Colonic mucosa (tissue), 4 donors: Measurements from ENCODE around the gene VAMP2. TPM values are rescaled to one million over a fixed set of nuclear protein-coding genes. Genes with fewer than 3 reads are reported as not detected.
"Not testable (repeated sequence)": the region's sequence is repeated elsewhere in the genome, so short reads cannot be mapped to it uniquely, and the experiment has no call there.

Source experiments
- DNase-seq: peaks from one replicate; pipeline ENCODE4 v3.0.0-alpha.2; 2020
- H3K27ac ChIP-seq: fragments of 200-600 bp; one replicate; pipeline ENCODE4 v1.8.0; 2021
- H3K27me3 ChIP-seq: fragments of 200-600 bp; one replicate; pipeline ENCODE4 v1.8.0; 2021
- H3K36me3 ChIP-seq: fragments of 200-600 bp; one replicate; pipeline ENCODE4 v1.8.0; 2021
- H3K4me1 ChIP-seq: fragments of 200-600 bp; one replicate; pipeline ENCODE4 v1.8.0; 2021; ENCODE audit warnings: mild to moderate bottlenecking
- H3K4me3 ChIP-seq: fragments of 200-600 bp; one replicate; pipeline ENCODE4 v1.8.0; 2021
- H3K9ac ChIP-seq, 2 donors: one replicate each; pipeline ENCODE4 v1.7.0; 2013; ENCODE audit warnings: control low read depth in 2 of 2, low read depth in 2 of 2, low read length in 2 of 2
- H3K9me3 ChIP-seq: fragments of 200-600 bp; one replicate; pipeline ENCODE4 v1.8.0; 2021
- CTCF ChIP-seq: fragments of 200-600 bp; IDR thresholded peaks from one replicate; pipeline ENCODE4 v1.8.0; 2022; ENCODE audit warnings: antibody characterized with exemption, mild to moderate bottlenecking
- intact Hi-C: fragments of 100-400 bp; cut with DNase I; formaldehyde crosslinking; loops from one replicate; pipeline ENCODE4 v1.14.1; 2022
- total RNA-seq, 2 donors: library from RNA; stranded (reverse); fragmentation: NEBNext Ultra II Directional in 1 of 2; extraction: Animal tissue kit (Norgen Biotek cat#: 25700) in 1 of 2; gene quantifications; one replicate each; pipeline ENCODE4 v1.2.1, GENCODE V29; 2021
- donor health status: healthy.
- donor health status: DM: no; HTN: no; CAD: no.
- donor health status: DM: no; HTN: no; CAD: no.

Gene VAMP2
- total RNA-seq, 2 donors from 2014 or later: 34.0 to 38.8 TPM

GRCh38 chr17:8173056-8173870 lies 10.5 kb upstream of the VAMP2 start:
- no peaks in the 10 kb centered on the region for H3K36me3 ChIP-seq
- H3K9me3 ChIP-seq: no peaks in the 10 kb centered on the region
- TF ChIP-seq CTCF: no peak
- H3K27ac ChIP-seq: peak overlapping the region; percentile 82
- peak; percentile 85 for DNase-seq
- H3K27me3 ChIP-seq: no peaks in the 10 kb centered on the region
- H3K9ac ChIP-seq: peak overlapping the region; percentile 48 to 78
- peaks cover 6% of the 10 kb centered on the region for H3K4me1 ChIP-seq
- intact Hi-C loops: no loop called here
- H3K4me3 ChIP-seq: peak overlapping the region; percentile 27

- H3K36me3 ChIP-seq, H3K4me3 ChIP-seq, H3K27me3 ChIP-seq, DNase-seq, H3K4me1 ChIP-seq, H3K9ac ChIP-seq, H3K9me3 ChIP-seq, H3K27ac ChIP-seq, intact Hi-C loops: not testable (repeated sequence)
Measured at GRCh38 chr17:8170186-8170585, 7.4 kb upstream of the VAMP2 start.

GRCh38 chr17:8167526-8167925 lies 4.8 kb upstream of the VAMP2 start:
- H3K36me3 ChIP-seq: no peaks in the 10 kb centered on the region
- H3K9me3 ChIP-seq: no peaks in the 10 kb centered on the region
- H3K9ac ChIP-seq: no peak overlapping the region
- no peak for TF ChIP-seq CTCF
- H3K4me1 ChIP-seq: peaks cover 11% of the 10 kb centered on the region
- intact Hi-C loops: no loop called here
- H3K4me3 ChIP-seq: no peak overlapping the region
- DNase-seq: no peak
- no peak overlapping the region for H3K27ac ChIP-seq
- no peaks in the 10 kb centered on the region for H3K27me3 ChIP-seq

GRCh38 chr17:8166731-8167130 lies 4.0 kb upstream of the VAMP2 start:
- intact Hi-C loops: no loop called here
- no peak overlapping the region for H3K4me3 ChIP-seq
- H3K27me3 ChIP-seq: no peaks in the 10 kb centered on the region
- H3K36me3 ChIP-seq: no peaks in the 10 kb centered on the region
- TF ChIP-seq CTCF: no peak
- H3K9ac ChIP-seq: no peak overlapping the region
- peaks cover 12% of the 10 kb centered on the region for H3K4me1 ChIP-seq
- DNase-seq: no peak
- H3K9me3 ChIP-seq: no peaks in the 10 kb centered on the region
- no peak overlapping the region for H3K27ac ChIP-seq

- no peaks in the 10 kb centered on the region for H3K36me3 ChIP-seq
- TF ChIP-seq CTCF: no peak
- H3K4me3 ChIP-seq: no peak overlapping the region
- peak overlapping the region in 1 of 2 donors; percentile 88 for H3K9ac ChIP-seq
- peaks cover 22% of the 10 kb centered on the region for H3K4me1 ChIP-seq
- H3K27ac ChIP-seq: peak overlapping the region; percentile 98
- H3K9me3 ChIP-seq: no peaks in the 10 kb centered on the region
- intact Hi-C loops: no loop called here
- H3K27me3 ChIP-seq: no peaks in the 10 kb centered on the region
- no peak for DNase-seq
Measured at GRCh38 chr17:8164815-8165131, 2.0 kb upstream of the VAMP2 start.
